ENCODE results near the gene ABHD10. TPM values are rescaled to one million over a fixed set of nuclear protein-coding genes. Genes with fewer than 3 reads are reported as not detected.

ABHD10 gene
- polyA plus RNA-seq, 2 of the 4 experiments (the other 2 are of a cell fraction): 31.8 to 42.1 TPM

GRCh38 chr3:111971533-111972130, 7.2 kb upstream of the ABHD10 start:
- ATAC-seq: no peak
- TF ChIP-seq NPAS2 (CRISPR knock-in tag; IDR thresholded peaks at IDR 0.05; ENCODE audit: borderline replicate concordance) (no peak), KDM5A (IDR thresholded peaks at IDR 0.05) (no peak), POLR2A (IDR thresholded peaks at IDR 0.05; ENCODE audit: low read length) (no peak), ELK1 (IDR thresholded peaks at IDR 0.05; ENCODE audit: low read depth, low read length) (no peak), SMC3 (IDR thresholded peaks at IDR 0.05) (no peak), MYC (IDR thresholded peaks at IDR 0.05; ENCODE audit: borderline replicate concordance, low read length) (no peak), MAX (IDR thresholded peaks at IDR 0.05) (no peak), ESRRA (IDR thresholded peaks at IDR 0.05; ENCODE audit: borderline replicate concordance, low read length) (no peak), HDAC2 (IDR thresholded peaks at IDR 0.05) (no peak), EHMT2 (IDR thresholded peaks at IDR 0.05; ENCODE audit: low read depth) (no peak), HES2 (IDR thresholded peaks at IDR 0.05) (no peak), HMGXB4 (CRISPR knock-in tag; IDR thresholded peaks at IDR 0.05; ENCODE audit: borderline replicate concordance) (no peak), EHF (CRISPR knock-in tag; IDR thresholded peaks at IDR 0.05) (no peak), TP53 (CRISPR knock-in tag; IDR thresholded peaks at IDR 0.05) (no peak), RFX5 (IDR thresholded peaks at IDR 0.05) (no peak), FOSL2 (IDR thresholded peaks at IDR 0.05) (no peak), FOSL2 (CRISPR knock-in tag; IDR thresholded peaks at IDR 0.05) (no peak)
- H3K27ac ChIP-seq: no peak overlapping the region
- POLR2A ChIA-PET: no interaction called here
- CTCF ChIA-PET: interaction anchor here (1.2 to 26.1 kb wide), 5 partner anchors 42 to 279 kb away, joined by 3 to 312 read pairs (median 10); partner anchors contain the start of gene PHLDB2
- WGBS (ENCODE audit: missing lambda C conversion rate): 89% methylated on average over 11 of the region's 11 CpGs
- FAIRE-seq: no peak
- no peak for DNase-seq (ENCODE audit: low read depth in 1 of 2, low spot score in 1 of 2)
- no peaks in the 10 kb centered on the region for H3K9me3 ChIP-seq
- peaks cover 19% of the 10 kb centered on the region for H3K4me1 ChIP-seq
- H3K4me3 ChIP-seq: no peak overlapping the region
- H3K4me2 ChIP-seq: no peak overlapping the region

GRCh38 chr3:111972891-111973290, 5.9 kb upstream of the ABHD10 start:
- FAIRE-seq (no peak), ATAC-seq (no peak), DNase-seq (ENCODE audit: low read depth in 1 of 2, low spot score in 1 of 2) (no peak)
- no peak overlapping the region for H3K4me3 ChIP-seq
- peaks cover 9% of the 10 kb centered on the region; the same call in 2 of the 3 replicates for H3K4me1 ChIP-seq
- POLR2A ChIA-PET: no interaction called here
- no peaks in the 10 kb centered on the region for H3K9me3 ChIP-seq
- 93% methylated on average over 3 of the region's 3 CpGs for WGBS (ENCODE audit: missing lambda C conversion rate)
- CTCF ChIA-PET: interaction anchor here (1.1 to 26.1 kb wide), 5 partner anchors 40 to 255 kb away, joined by 3 to 312 read pairs (median 5); no protein-coding TSS in a partner anchor
- no peak for TF ChIP-seq FOSB (CRISPR knock-in tag; IDR thresholded peaks at IDR 0.05)
- TF ChIP-seq CBX8 (IDR thresholded peaks at IDR 0.05): no peak
- TF ChIP-seq CTCF (IDR thresholded peaks at IDR 0.05): no peak
- TF ChIP-seq KDM5A (IDR thresholded peaks at IDR 0.05): no peak
- no peak for TF ChIP-seq PHF8 (IDR thresholded peaks at IDR 0.05; ENCODE audit: borderline replicate concordance, low read depth)
- TF ChIP-seq HES2 (IDR thresholded peaks at IDR 0.05): no peak
- no peak for TF ChIP-seq EHMT2 (IDR thresholded peaks at IDR 0.05; ENCODE audit: low read depth)
- no peak overlapping the region for H3K27ac ChIP-seq
- H3K4me2 ChIP-seq: no peak overlapping the region
